COLO668 (cell line): ENCODE data around the gene MTERF2.
"Not testable (repeated sequence)": the region's sequence is repeated elsewhere in the genome, so short reads cannot be mapped to it uniquely, and the experiment has no call there.

Source experiments
- DNase-seq: peaks from one replicate; lab custom pipeline; 2025; ENCODE audit not compliant: unreplicated experiment; lab: John Stamatoyannopoulos, UW

Gene MTERF2, protein sequence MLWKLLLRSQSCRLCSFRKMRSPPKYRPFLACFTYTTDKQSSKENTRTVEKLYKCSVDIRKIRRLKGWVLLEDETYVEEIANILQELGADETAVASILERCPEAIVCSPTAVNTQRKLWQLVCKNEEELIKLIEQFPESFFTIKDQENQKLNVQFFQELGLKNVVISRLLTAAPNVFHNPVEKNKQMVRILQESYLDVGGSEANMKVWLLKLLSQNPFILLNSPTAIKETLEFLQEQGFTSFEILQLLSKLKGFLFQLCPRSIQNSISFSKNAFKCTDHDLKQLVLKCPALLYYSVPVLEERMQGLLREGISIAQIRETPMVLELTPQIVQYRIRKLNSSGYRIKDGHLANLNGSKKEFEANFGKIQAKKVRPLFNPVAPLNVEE

GRCh38 chr12:106986625-106987389, at the start of gene MTERF2:
Gene MTERF2 (minus strand): TSS chr12:106987146. CDS start chr12:106978714, 8,432 bp downstream.
- DNase-seq: peak; percentile 96

DNA sequence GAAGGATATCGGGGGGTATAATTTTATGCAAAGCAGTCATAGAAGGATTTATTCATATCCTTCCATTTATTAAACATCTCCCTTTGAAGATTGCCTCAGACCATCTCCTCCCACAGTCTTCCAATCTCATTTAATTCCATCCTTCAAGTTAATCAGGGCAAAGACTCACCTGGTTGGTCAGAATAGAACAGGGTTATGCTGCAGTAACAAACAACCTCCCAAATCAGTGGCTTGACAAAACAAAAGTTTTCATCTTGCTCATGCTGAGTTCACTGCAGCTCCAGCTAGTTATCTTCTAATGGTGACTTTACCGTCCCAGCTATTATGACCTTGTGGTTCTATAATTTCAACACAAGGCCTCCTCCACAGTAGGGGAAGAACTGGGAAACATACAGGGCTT, 48.8 kb upstream of the MTERF2 start:
- DNase-seq: no peak

DNA sequence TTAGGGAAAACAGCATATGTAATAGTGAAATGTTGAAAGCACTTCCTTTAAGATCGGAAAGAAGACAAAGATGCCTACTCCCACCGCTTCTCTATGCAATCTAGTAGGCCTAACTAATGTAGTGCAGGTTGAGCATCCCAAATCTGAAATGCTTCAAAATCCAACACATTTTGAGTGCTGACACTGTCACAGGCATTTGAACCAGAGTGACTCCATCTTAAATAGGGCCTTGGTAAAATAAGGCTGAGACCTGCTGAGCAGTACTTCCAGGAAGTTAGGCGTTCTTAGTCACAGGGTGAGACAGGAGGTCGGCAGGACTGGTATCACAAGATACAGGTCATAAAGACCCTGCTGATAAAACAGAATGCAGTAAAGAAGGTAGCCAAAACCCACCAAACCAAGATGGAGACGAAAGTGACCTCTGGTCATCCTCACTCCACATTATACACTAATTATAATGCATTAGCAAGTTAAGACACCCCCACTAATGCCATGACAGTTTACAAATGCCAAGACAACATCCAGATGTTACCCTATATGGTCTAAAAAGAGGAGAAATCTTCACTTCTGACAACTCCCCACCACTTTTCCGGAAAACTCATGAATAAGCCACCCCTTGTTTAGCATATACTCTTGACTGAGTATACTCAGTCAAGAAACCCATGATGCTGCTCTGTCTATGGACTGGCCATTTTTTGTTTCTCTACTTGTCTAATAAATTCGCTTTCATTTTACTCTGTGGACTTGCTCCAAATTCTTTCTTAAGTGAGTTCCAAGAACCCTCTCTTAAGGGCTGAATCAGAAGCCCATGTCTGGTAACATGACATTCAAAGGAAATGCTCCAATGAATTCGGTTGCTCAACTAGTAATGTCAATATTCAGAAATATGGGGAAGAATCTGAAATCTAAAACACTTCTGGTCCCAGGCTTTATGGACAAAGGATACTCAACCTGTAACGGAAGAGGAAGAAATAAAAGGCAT, 47.1 kb upstream of the MTERF2 start:
- no peak for DNase-seq

DNA sequence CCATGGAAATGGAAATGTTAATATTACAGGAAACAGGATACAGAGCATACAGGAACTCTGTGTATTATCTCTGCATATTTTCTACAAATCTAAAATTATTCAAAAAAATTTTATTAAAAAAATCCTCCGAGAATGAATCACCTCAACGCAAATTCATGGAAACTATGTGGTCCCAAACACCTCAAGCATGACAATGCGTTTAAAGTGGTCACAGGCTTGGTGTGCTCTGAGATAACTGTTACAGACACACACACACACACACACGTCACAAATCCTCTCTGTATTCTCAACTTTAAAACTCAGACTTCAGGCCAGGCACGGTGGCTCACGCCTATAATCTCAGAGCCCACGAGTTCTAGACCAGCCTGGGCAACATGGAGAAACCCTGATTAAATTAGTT, 45.3 kb upstream of the MTERF2 start:
- DNase-seq: no peak

DNA sequence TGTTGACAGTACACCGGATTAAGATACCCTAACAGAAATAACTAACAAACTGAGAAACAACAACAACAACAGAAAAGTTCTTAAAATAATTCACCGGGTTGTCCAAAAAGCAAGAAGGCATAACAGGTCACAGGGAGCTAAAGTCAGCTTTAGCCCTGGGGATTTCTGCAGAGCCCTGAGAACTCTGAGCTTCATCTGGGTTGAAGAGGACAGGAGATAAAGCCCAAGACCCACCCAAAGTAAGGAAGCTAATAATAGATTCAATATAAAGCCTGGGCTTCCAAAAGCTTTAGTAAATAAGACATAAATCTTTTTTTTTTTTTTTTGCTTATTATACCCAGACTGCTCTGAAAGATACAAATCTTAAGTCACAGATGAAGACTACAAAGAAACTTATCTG, 44.1 kb upstream of the MTERF2 start:
- DNase-seq: no peak

DNA sequence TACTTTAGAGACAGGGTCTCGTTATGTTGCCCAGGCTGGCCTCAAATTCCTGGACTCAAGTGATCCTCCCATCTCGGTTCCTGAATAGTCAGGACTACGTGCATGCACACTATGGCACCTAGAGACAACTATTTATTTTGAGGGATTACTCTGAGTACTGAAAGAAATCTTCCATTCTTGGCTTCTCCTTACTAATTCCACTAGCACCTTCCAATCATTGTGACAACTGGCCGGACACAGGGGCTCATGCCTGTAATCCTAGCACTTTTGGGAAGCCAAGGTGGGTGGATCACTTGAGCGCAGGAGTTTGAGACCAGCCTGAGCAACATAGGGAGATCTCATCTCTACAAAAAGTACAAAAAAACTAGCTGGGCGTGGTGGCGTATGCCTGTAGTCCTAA, 42.1 kb upstream of the MTERF2 start:
- DNase-seq: no peak

DNA sequence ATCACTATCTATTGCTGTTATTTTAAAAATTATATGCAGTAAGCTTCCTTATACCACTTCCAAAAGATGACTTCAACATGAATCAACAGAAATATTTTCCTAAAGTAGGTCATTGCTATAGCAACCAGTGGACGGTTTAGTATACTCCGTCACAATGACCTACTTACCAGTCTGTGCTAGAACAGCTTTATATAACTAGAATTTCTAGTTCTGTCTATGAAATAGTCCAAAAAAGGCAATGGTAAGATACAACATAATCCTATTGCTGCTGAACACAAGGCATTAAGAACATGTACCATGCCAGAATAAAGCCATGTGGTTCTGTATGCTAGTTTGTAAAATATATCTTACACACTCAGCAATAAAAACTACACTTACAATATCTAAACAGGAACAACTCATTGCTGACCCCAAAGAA, 40.7 kb upstream of the MTERF2 start:
- DNase-seq: no peak

DNA sequence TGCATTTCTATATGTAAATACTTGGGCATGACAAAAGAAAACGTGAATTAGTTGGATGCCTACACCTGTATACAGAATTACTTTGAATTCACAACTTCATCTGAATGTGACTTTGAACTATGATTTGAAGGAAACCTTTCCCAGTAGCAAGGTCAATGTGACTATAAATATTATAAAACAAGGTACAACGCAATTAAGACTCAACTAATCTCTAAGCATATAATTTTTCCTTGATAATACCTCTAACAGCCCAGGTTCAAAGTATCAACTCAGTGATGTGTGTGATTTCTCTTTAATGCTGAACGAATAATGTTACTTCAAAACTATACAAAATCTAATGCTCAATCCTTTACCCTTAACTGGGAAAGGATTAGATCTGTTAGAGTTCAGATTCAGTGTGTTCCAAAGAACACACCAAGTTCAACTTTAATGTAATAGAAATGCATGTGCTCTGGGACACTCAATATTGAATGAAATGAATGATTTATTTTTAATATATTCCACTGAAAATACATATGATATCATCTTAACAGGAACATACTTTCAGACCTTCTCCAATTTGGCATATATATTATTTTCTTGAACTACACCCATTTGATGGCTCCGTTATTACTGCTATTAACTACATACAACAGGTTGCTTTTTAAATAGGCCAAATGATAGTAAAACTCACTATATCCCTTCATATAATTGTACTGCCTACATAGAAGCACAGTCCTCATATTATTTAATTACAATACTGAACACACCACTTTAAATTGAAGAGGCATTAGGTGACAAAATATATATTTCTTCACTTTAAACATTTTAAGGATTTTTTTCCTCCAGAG, 40.1 kb upstream of the MTERF2 start:
- DNase-seq: no peak

DNA sequence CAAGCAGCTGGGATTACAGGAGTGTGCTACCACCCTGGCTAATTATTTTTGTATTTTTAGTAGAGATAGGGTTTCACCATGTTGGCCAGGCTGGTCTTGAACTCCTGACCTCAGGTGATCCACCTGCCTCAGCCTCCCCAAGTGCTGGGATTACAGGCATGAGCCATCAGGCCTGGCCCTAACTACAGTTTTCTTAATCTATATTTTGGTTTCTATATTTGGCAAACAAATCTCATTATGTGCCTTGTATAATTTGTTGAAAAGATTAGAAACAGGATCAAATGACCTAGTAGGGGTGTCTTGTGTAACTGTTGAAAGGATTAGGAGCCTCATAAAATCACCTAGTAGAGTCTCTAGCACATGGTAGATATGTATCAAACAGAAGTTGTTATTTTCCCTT, 39.4 kb upstream of the MTERF2 start:
- not testable (repeated sequence) for DNase-seq

DNA sequence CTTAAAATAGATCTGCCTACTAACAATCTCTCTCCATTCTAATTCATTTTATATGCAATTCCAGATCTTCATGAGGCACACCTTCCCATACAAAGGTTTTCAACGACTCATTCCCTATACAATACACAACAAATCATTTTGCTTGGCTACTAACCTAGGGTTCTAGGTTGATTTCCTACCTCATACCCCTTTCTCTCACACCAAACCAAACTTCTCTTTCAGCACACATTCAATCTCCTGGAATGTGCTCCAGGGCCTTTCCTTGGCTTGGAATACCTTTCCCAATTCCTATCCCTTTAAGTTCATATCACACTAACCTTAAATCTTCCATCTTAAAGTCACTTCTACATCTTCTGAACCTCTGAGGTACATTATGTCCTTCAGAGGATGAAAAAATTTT, 38.7 kb upstream of the MTERF2 start:
- DNase-seq: no peak

- DNase-seq: no peak
These were observed 32.6 kb upstream of the MTERF2 start for GRCh38 chr12:107019546-107019945.

GRCh38 chr12:107017042-107017441, 30.1 kb upstream of the MTERF2 start:
- no peak for DNase-seq

GRCh38 chr12:107014055-107014454, 27.1 kb upstream of the MTERF2 start:
- DNase-seq: peak; percentile 22

GRCh38 chr12:107012736-107013425, 25.9 kb upstream of the MTERF2 start:
- DNase-seq: no peak

GRCh38 chr12:107011519-107011918, 24.6 kb upstream of the MTERF2 start:
- DNase-seq: no peak

GRCh38 chr12:107007411-107007810, 20.5 kb upstream of the MTERF2 start:
- no peak for DNase-seq

GRCh38 chr12:107002665-107003064, 15.7 kb upstream of the MTERF2 start:
- not testable (repeated sequence) for DNase-seq

DNA sequence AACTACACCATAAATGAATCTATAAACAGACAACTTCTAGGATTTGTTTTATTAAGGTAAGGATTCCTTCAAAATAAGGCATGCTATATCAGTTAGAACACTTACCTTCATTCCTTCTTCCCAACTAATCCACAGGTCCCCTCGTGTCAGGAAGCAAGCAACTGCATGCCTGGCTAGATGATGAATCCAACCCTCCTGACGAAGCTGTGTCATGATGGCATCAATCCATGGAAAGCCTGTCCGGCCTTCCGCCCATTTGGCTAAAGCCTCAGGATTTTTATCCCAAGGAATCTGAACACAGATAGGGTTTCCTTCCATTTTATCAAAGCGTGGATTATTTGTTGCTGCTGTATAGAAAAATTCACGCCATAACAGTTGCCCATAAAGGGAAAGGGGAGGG, 12.5 kb upstream of the MTERF2 start:
- DNase-seq: no peak

DNA sequence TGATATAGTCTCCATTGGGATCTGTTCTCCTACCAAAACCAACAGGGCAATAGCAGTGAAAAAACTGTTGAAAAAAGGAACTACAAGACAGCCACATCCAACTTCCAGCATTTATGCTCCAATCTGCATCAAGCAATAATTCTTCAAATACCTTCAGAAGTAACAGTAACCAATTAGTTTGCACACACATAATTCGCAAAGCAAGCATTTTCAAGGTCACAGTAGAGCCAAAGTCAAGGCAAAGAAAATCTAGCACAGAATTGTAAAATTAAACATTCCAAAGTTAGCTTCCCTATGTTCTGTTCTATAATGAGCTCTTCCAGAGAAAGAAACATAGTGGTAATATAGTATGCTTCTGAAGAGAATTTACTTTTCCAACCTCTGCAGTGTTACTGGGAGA, 11.0 kb upstream of the MTERF2 start:
- DNase-seq: no peak

DNA sequence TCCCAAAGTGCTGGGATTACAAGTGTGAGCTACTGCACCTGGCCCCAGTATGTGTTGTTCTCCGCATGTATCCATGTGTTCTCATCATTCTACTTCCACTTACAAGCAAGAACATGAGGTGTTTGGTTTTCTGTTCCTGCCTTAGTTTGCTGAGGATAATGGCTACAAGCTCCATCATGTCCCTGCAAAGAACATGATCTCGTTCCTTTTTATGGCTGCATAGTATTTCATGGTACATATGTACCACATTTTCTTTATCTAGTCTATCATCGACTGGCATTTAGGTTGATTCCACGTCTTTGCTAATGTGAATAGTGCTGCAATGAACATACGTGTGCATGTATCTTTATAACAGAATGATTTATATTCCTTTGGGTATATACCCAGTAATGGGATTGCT, 9.2 kb upstream of the MTERF2 start:
- DNase-seq: not testable (repeated sequence)
